Stimulated activated memory B cell treated with anti-CD40 and anti-IgM and Interleukin-4, amounts not matched to agents 10 μg/mL and 1 μg/mL and 100 μg/mL, for 72 hours (primary cell): Measurements from ENCODE around the gene DNAJA2.
A peak's percentile ranks its signal among the peaks of the same experiment; 100 is the strongest.

ENCODE experiments used
- ATAC-seq: fragments of 150-1000 bp; cut with Tn5 transposase; 2 replicates; pipeline ENCODE4 v1.10.0; 2021
- H3K27ac Mint-ChIP-seq: one replicate; pipeline ENCODE4 v1.8.0; 2022; ENCODE audit warnings: mild to moderate bottlenecking, mixed read lengths
- H3K27me3 Mint-ChIP-seq: one replicate; pipeline ENCODE4 v1.8.0; 2022; ENCODE audit warnings: mixed read lengths
- H3K36me3 Mint-ChIP-seq: one replicate; pipeline ENCODE4 v1.8.0; 2022; ENCODE audit warnings: mixed read lengths
- H3K4me1 Mint-ChIP-seq: one replicate; pipeline ENCODE4 v1.8.0; 2022; ENCODE audit warnings: mixed read lengths
- H3K4me3 Mint-ChIP-seq: one replicate; pipeline ENCODE4 v1.8.0; 2022; ENCODE audit warnings: mild to moderate bottlenecking, moderate library complexity, mixed read lengths
- H3K9me3 Mint-ChIP-seq: one replicate; pipeline ENCODE4 v1.8.0; 2022; ENCODE audit warnings: mixed read lengths

DNAJA2 gene

DNA sequence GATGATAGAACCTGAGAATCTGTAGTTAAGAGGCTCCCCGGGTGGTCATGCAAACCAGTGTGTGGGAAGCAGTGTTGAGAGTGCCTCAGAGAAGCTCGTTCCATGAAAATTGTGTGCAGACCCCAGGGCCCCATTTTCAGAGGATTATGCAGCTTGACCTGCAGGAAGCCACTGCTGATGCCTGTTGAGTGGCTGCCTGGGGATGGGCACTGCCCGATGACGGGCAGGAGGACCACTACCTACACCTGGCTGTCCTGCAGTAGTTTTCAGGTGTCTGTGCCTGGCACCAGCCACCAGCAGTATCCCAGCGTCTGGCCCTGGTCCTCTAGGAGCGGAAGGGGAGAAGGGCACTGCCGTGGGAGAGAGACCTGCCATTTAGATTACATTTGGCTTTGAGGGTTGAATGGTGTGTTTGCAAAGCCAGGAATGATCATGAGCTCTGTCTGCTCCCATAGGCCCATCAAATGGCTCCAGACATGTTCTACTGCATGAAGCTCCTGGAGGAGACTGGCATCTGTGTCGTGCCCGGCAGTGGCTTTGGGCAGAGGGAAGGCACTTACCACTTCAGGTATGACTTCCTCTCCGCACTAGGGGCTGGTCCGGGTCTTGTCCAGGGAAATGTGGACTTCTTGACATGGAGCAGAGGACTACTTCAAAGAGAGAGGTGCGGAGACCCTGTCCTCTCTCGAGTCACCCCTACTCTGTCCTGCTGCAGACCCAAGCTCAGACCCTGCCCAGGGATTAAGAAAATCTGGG is 46.8 kb downstream of the DNAJA2 start:
- H3K36me3 Mint-ChIP-seq = peaks cover 36% of the 10 kb centered on the region
- H3K27ac Mint-ChIP-seq = no peak overlapping the region
- H3K4me3 Mint-ChIP-seq = no peak overlapping the region
- H3K27me3 Mint-ChIP-seq = no peaks in the 10 kb centered on the region
- H3K4me1 Mint-ChIP-seq = peaks cover 7% of the 10 kb centered on the region
- H3K9me3 Mint-ChIP-seq = no peaks in the 10 kb centered on the region
- ATAC-seq = no peak

DNA sequence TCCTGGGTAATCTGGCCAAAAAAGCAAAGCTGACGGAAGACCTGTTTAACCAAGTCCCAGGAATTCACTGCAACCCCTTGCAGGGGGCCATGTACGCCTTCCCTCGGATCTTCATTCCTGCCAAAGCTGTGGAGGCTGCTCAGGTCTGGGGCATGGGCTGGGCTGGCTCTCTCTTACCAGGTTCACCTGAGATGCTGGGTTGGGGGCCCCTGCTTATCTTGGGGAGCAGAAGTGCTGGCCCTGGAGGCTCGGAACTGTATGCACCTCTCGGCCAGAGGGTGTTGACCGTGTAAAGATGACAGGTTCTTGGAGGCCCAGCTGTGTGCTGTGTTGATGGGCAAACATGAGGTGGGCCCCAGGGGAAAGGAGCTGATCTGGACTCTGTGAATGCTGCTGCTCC is 49.1 kb downstream of the DNAJA2 start:
- Mint-ChIP-seq H3K36me3 (peaks cover 36% of the 10 kb centered on the region), H3K4me3 (no peak overlapping the region), H3K27ac (no peak overlapping the region), H3K27me3 (no peaks in the 10 kb centered on the region), H3K9me3 (no peaks in the 10 kb centered on the region), H3K4me1 (peaks cover 10% of the 10 kb centered on the region)
- no peak for ATAC-seq

DNA sequence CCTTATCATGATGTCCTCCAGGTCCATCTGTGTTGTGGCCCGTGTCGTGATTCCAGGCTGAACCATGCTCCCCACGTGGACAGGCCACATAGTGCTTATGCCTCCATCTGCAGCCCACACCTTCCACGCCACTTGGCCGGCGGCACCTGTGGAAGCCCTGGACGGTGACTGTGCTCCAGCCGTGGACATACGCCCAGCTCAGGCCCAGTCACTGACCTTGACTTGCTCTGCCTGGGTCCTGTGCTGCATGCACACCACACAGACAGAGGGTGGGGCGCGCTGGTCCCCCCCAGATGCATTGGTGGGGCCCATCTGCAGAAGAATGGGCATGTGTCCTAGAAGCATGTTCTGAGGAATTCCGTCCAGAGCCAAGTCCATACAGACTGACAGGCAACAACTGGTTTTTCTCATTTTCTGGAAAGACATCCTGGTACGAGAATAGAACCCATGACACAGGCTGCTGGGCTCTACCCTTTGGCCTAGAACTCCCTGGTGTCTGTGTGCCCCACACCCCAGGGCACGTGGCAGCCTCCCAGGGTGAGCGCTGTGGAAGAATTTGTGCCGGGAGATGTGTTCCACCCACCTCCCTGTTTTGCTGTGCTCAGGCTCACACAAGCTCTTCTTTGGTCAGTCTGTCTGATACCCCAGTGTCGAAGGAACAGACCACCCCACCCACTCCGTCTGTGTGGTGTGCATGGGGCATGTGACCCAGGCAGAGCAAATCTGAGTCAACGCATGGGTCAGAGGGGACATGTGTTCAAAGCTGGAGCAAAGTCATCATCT is 49.8 kb downstream of the DNAJA2 start:
- H3K9me3 Mint-ChIP-seq = no peaks in the 10 kb centered on the region
- no peak for ATAC-seq

DNA sequence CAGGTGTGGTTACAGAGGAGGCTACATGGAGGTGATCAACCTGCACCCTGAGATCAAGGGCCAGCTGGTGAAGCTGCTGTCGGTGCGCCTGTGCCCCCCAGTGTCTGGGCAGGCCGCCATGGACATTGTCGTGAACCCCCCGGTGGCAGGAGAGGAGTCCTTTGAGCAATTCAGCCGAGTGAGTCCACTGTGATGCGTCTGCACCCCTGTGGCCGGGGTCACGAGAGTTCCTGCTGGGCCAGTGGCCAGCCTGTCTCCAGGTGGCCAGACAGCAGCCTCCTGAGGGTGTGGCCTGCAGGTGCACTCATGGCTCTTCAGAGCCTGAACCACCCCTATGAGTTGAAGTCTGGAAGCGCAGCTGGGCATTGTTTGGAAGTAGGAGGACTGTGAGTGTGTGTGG is 51.2 kb downstream of the DNAJA2 start:
- Mint-ChIP-seq H3K4me3 (no peak overlapping the region), H3K9me3 (no peaks in the 10 kb centered on the region), H3K4me1 (peaks cover 32% of the 10 kb centered on the region), H3K27me3 (no peaks in the 10 kb centered on the region), H3K36me3 (peaks cover 23% of the 10 kb centered on the region), H3K27ac (no peak overlapping the region)
- no peak for ATAC-seq

More for the DNA sequence above, 49.8 kb downstream of the DNAJA2 start:
- Mint-ChIP-seq H3K27me3 (no peaks in the 10 kb centered on the region), H3K36me3 (peaks cover 31% of the 10 kb centered on the region), H3K27ac (no peak overlapping the region), H3K4me3 (no peak overlapping the region), H3K4me1 (peaks cover 17% of the 10 kb centered on the region)

DNA sequence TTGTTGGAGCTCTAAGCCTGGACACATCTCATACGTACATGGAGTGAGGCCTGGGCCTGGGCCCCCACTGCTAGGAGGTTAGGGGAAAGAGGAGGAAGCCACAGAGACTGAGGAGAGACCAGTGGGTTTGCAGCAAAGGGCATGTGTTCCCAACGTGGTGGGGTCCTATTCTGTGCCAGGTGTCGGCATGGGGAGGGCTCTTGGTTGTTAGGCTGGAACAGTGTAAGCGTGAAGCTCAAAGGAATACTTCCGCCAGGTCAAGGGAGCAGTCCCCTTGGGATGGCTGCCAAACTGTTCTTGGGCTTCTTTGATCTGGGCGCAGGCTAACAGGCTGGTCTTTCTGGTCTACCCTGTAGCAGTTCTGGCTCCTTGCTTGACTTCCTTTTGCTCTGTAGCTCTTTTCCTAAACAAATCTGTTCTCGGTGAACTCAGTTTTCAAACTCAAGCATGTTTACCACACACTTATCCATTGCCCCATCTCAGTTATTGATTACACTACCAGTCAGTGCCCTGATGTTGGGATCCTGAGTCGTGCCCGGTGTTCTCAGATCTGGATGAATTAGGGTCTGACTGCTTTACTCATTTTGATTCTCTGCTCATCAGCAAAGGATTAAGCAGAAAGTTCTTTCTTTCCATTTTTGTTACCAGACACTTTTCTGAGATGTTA is 52.9 kb downstream of the DNAJA2 start:
- Mint-ChIP-seq H3K36me3 (peaks cover 23% of the 10 kb centered on the region), H3K4me3 (no peak overlapping the region), H3K4me1 (peaks cover 49% of the 10 kb centered on the region), H3K27me3 (no peaks in the 10 kb centered on the region), H3K27ac (peak overlapping the region; percentile 80), H3K9me3 (peaks cover 3% of the 10 kb centered on the region)
- ATAC-seq = no peak

DNA sequence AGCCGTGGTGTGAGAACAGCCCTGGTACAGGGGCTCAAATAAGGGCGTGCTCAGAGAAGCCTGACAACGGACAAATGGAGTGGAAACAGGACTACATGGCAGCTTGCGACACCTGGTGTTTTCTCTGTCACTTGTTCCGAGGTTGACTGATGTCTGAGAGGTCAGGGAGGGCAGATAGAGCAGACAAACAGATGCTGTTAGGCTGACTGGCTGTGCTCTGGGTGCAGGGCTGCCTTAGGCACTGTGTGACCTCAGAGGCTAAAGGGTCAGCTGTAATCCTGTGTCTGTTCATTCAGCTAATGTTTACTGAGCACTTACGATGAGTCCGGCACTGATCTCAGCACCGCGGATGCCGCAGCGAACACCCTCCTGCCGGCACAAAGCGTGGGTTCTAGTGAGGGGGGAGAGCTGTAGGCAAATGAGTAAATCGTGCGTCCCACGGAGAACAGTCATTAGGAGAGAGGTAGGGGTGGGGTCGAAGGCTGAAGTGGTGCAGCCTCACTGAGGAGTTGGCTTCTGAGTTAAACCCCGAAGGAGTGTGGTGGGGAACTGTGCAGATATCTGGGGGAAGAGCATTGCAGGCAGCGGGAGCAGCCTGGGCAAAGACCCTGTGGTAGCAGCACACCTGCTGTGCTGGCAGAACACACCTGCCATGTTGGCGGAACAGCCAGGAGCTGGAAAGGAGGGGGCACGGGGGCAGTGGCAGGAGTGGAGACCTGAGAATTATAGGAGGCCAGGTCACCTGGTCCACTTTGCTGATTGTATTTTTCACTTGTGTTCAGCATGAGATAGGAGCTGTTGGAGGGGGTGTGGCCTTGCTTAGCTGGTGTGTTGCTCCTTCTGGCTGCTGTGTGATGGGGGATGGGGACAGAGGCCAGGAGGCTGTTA is 54.3 kb downstream of the DNAJA2 start:
- Mint-ChIP-seq H3K27ac (peak overlapping the region; percentile 80), H3K4me3 (peak overlapping the region; percentile 63), H3K27me3 (no peaks in the 10 kb centered on the region), H3K9me3 (peaks cover 5% of the 10 kb centered on the region), H3K36me3 (peaks cover 28% of the 10 kb centered on the region), H3K4me1 (peaks cover 59% of the 10 kb centered on the region)
- peak; percentile 86 for ATAC-seq

DNA sequence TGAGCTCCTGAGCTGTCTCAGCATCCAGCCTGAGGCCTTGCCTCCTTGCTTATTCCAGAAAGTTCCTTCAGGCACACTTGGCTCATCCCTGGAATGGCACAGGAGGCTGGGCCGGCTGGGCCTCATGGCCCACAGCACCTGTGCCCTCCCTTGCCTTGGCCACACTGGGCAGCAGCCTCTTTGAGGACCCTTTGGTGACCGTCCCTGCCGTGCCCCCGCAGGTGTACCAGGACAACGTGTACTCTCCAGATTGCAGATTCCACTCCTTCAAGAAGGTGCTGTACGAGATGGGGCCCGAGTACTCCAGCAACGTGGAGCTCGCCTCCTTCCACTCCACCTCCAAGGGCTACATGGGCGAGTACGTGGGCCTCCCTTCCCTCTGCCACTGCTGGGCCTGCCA is 55.1 kb downstream of the DNAJA2 start:
- Mint-ChIP-seq H3K27ac (peak overlapping the region; percentile 80), H3K36me3 (peaks cover 20% of the 10 kb centered on the region), H3K4me1 (peaks cover 65% of the 10 kb centered on the region), H3K9me3 (peaks cover 5% of the 10 kb centered on the region), H3K4me3 (peak overlapping the region; percentile 63), H3K27me3 (no peaks in the 10 kb centered on the region)
- no peak for ATAC-seq

DNA sequence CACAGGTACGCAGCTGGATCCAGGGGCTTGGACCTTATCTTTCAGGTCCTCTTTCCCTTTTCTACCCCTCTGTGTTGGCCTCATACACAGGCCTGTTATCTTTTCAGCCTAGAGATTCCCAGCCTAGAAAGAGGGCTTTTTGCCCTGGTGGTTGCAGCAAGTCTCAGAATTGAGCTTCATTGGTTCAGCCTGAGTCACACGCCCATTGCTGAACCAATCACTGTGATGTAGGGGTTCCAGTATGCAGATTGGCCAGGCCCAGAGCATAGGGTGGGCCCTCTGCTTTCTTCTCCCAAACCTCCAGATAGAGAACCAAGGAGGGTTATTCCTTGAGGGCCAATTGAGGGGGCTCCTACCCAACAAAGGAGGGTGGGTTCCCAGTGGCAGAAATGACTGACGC is 56.5 kb downstream of the DNAJA2 start:
- H3K4me1 Mint-ChIP-seq = peaks cover 78% of the 10 kb centered on the region
- peaks cover 7% of the 10 kb centered on the region for H3K9me3 Mint-ChIP-seq
- ATAC-seq = peak; percentile 11
- H3K27me3 Mint-ChIP-seq = no peaks in the 10 kb centered on the region
- H3K27ac Mint-ChIP-seq = peak overlapping the region; percentile 80
- peak overlapping the region; percentile 21 for H3K4me3 Mint-ChIP-seq
- H3K36me3 Mint-ChIP-seq = peaks cover 10% of the 10 kb centered on the region

DNA sequence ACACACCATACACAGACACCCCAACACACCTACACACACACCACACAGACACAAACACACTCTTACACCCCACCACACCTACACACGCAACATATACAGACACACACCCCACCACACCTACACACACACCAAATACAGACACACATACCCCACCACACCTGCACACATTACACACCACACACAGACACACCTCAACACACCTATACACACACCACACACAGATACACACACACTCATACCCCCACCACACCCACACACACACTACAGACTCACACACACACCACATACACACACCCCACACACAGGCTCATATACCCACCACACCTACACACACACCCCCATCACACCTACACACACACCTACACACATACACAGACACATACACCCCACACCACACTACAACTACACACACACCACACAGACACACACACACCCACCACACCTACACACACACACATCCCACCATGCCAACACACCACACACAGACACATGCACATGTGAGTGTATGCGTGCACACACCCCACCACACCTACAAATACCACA is 57.9 kb downstream of the DNAJA2 start:
- no peak overlapping the region for H3K4me3 Mint-ChIP-seq
- H3K27ac Mint-ChIP-seq = peak overlapping the region; percentile 80
- peaks cover 10% of the 10 kb centered on the region for H3K36me3 Mint-ChIP-seq
- peaks cover 89% of the 10 kb centered on the region for H3K4me1 Mint-ChIP-seq
- H3K27me3 Mint-ChIP-seq = no peaks in the 10 kb centered on the region
- no peak for ATAC-seq
- peaks cover 7% of the 10 kb centered on the region for H3K9me3 Mint-ChIP-seq

DNA sequence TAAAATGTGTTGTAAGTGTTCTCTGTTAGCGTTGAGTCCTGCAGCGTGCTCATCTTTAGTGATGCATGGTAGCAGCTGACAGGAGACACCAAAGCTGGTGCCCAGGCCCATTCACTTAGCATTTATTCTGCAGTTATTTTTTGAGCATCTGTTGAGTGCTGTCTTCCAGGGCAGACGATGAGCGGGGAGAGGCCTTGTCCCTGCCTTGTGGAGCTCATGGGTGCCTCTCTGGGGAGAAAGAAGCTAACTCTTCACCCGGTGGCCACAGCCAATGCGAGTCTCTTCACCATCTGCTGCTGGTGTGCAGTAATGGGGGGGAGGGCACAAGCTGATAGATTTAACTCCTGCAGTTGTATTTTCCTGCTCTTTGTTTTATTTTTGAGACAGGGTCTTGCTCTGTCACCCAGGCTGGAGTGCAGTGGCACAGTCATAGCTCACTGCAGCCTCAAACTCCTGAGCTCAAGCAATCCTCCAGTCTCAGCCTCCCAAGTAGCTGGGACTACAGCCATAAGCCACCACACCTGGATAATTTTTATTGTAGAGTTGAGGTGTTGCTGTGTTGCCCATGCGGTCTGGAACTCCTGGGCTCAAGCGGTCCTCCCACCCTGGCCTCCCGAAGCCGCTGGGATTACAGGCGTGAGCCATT is 58.8 kb downstream of the DNAJA2 start:
- Mint-ChIP-seq H3K9me3 (peaks cover 7% of the 10 kb centered on the region), H3K36me3 (peaks cover 10% of the 10 kb centered on the region), H3K4me3 (no peak overlapping the region), H3K4me1 (peaks cover 90% of the 10 kb centered on the region), H3K27me3 (no peaks in the 10 kb centered on the region), H3K27ac (peak overlapping the region; percentile 80)
- ATAC-seq = no peak

DNA sequence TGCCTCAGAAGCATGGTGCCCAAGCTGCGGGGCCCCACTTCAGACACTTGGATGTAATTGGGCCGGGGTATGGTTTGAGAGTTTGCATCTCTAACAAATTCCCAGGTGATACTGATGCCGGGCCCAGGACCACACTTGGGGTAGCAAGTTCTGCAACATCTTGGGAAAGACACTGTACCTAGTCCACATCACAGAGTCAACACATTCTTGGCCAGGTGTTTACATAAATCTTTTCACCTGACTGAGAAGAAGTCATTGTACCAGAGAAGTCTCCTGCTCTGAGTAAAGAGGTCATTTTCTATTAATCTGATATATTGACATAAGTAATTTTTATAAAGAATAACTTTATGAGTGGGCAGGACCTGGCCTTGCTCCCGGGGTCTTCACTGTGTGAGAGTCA is 61.8 kb downstream of the DNAJA2 start:
- Mint-ChIP-seq H3K9me3 (peaks cover 7% of the 10 kb centered on the region), H3K4me3 (no peak overlapping the region), H3K27me3 (no peaks in the 10 kb centered on the region), H3K36me3 (peaks cover 10% of the 10 kb centered on the region), H3K27ac (peak overlapping the region; percentile 75), H3K4me1 (peaks cover 79% of the 10 kb centered on the region)
- peak; percentile 18 for ATAC-seq

DNA sequence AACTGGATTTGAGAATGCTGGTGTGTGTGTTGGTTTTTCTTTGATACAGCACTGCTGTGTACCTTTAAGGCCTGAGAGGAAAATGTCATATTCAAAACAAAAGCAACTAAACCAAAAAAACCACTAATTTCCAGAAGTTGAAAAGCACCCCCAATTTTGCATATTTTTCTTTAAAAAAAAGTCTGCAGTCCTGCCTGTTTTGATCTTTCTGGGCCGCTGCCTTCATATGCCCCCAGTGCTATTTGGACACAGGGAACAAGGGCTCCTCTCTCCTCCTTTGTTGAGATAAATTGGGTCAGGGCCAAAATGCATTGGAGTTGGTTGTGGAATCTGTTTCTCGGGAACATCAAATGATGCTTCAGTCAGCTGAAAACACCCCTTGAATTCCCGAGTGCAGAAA is 62.4 kb downstream of the DNAJA2 start:
- H3K36me3 Mint-ChIP-seq = peaks cover 10% of the 10 kb centered on the region
- H3K27me3 Mint-ChIP-seq = no peaks in the 10 kb centered on the region
- H3K9me3 Mint-ChIP-seq = peaks cover 7% of the 10 kb centered on the region
- ATAC-seq = peak; percentile 75
- H3K27ac Mint-ChIP-seq = peak overlapping the region; percentile 75
- peak overlapping the region; percentile 45 for H3K4me3 Mint-ChIP-seq
- H3K4me1 Mint-ChIP-seq = peaks cover 73% of the 10 kb centered on the region

DNA sequence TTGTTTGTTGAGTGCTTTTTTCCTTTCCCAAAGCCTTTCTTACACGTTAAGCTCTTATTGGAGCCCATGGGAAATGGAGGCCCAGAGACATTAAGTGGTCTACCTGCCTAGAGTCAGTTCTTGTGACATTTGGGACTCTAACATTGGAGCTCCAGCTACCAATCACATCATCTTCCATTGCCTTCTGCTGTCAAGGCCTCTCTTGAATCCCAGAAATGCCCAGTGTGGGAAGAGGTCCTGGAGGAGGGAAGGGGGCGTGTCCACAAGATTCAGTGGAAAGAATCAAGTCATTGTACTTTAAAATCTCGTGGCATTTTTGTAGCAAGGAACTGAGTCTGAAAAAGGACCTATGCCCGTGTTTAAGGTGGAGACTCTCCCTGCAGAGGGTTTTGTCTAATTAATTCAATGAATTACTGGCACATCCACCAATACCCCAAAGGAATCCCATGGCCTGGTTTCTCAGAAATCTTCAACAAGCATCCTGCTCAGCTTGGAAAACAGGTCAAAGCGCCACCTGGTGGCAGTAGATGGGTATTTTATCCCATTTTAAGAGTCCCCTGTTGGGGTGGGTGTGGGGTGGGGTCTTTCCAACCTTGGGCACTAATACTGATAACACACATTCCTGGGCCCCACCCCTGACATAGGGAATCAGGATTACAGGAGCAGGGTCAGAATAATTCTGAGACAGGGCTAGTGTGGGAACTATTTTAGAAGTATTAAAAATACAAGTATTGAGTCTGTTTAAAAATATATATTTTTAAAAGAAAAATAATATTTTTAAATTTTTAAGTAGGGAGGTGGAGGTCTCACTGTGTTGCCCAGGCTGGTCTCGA is 64.7 kb downstream of the DNAJA2 start:
- no peak overlapping the region for H3K27ac Mint-ChIP-seq

More for the DNA sequence above, 64.7 kb downstream of the DNAJA2 start:
- Mint-ChIP-seq H3K4me3 (no peak overlapping the region), H3K27me3 (no peaks in the 10 kb centered on the region), H3K4me1 (peaks cover 54% of the 10 kb centered on the region), H3K36me3 (peaks cover 8% of the 10 kb centered on the region), H3K9me3 (peaks cover 2% of the 10 kb centered on the region)
- no peak for ATAC-seq
